CD4-positive, alpha-beta T cell treated with Interleukin-21 for 1 hour (primary cell): ENCODE results near the gene PLPPR3.

Source experiments
- DNase-seq: peaks from one replicate; pipeline ENCODE4 v3.0.0-alpha.2; 2020

PLPPR3 gene, protein sequence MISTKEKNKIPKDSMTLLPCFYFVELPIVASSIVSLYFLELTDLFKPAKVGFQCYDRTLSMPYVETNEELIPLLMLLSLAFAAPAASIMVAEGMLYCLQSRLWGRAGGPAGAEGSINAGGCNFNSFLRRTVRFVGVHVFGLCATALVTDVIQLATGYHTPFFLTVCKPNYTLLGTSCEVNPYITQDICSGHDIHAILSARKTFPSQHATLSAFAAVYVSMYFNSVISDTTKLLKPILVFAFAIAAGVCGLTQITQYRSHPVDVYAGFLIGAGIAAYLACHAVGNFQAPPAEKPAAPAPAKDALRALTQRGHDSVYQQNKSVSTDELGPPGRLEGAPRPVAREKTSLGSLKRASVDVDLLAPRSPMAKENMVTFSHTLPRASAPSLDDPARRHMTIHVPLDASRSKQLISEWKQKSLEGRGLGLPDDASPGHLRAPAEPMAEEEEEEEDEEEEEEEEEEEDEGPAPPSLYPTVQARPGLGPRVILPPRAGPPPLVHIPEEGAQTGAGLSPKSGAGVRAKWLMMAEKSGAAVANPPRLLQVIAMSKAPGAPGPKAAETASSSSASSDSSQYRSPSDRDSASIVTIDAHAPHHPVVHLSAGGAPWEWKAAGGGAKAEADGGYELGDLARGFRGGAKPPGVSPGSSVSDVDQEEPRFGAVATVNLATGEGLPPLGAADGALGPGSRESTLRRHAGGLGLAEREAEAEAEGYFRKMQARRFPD

DNA sequence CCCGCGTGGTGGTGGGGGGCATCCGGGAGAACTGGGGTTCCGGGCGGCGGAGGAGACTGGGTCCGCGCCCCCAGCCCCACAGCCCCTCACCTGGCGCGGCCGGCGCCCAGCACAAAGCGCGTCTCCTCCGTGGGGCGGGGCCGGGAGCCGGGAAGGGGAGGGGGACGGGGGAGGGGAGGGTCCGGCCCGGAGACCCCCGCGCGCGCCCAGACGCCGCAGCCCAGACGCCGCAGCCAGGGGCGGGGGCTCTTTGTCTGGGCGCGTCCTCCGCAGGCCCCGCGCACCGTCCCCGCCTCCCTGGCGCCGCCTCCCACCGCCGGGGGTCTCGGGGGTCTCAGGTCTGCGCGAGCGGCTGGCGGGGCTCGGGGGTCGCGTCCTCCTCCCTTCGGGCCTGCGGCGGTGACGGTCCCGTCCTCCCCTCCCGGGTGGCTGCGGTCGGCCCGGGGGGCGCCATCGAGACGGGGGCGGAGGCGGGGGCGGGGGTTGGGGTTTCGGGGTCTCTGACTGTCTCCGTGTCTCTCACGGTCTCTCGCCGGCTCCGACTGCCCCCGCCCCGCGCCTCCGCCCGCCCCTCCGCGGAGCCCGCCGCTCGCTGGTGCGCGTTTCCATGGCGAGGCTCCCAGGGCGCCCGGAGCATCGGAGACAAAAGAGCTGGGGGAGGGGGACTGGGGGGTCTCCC lies at the start of gene PLPPR3:
PLPPR3 (minus strand) TSS at position 131 of the 679 bp plus-strand sequence. CDS start 396 bp downstream, outside the sequence.
- DNase-seq = no peak

DNA sequence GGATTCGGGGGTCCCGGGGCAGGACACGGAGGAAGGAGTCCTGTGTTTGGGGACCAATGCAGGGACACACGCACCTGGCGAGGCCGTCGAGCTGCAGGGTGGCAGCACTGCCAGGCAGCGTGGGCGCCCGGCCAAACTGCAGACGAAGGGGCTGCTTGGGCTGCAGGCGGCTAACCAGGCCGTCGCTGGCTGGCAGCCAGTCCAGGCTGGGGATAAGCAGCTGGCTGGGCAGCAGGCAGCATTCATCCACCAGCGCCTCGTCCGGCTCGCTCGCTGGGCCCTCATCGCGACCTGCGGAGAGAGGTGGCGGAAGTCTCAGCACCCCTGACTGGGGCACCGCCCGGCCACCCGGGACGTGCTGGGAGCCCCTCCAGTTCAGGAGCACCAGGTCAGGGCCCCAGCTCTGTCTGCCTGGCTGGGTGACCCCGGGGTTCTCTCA lies 49.2 kb upstream of the PLPPR3 start:
- no peak for DNase-seq

DNA sequence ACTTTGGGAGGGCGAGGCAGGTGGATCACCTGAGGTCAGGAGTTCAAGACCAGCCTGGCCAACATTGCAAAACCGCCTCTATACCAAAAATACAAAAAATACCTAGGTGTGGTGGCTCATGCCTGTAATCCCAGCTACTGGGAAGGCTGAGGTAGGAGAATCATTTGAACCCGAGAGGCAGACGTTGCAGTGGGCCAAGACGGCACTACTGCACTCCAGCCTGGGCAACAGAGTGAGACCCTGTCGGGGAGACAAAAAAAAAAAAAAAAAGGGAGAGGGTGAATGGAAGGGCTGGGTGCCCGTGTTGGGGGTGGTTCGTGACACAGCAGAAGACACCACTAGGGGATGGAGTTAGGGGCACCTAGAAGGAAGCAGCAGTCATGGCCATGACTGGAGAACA lies 48.6 kb upstream of the PLPPR3 start:
- DNase-seq = no peak

DNA sequence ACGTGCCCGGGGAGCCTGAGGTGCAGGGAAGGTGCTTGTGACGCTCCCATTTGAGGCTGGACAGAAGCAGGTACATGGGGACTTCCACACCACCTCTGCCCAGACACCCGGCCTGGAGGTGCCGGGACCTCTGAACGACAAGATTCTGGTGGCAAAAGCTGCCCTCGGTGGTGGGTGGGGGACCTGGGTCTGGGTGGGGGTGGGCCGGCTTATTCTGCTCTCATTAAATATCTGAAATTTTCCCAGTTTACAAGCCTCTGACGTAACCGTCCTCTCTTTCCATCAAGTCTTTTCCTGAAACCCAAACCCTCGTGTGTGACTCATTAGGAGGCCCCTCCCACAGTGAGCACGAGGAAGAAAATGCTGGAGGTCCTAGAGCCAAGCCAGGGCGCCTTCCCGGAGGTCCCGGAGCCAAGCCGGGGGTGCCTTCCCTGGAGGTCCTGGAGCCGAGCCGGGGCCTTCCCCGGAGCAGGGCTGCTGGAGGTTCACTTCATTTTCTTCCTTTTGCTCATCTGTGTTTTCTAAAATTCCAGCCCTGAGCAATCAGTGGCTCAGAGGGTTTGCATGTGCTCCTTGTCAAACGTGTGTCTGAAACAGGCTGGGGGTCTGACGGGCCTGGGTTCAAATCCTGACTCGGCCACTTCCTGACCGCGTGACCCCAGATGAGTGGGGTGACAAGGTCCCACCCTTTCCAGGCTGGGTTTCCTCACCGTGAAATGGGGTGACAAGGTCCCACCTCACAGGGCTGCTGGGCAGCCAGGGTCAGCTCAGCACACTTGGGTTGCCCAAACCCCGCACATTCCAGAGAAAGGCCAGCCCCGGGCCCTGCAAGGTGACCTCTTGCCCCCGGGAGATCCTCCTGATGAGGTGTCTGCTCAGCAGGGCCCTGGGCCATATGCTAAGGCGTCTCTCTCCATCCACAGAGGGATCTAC lies 47.8 kb upstream of the PLPPR3 start:
- DNase-seq = no peak

DNA sequence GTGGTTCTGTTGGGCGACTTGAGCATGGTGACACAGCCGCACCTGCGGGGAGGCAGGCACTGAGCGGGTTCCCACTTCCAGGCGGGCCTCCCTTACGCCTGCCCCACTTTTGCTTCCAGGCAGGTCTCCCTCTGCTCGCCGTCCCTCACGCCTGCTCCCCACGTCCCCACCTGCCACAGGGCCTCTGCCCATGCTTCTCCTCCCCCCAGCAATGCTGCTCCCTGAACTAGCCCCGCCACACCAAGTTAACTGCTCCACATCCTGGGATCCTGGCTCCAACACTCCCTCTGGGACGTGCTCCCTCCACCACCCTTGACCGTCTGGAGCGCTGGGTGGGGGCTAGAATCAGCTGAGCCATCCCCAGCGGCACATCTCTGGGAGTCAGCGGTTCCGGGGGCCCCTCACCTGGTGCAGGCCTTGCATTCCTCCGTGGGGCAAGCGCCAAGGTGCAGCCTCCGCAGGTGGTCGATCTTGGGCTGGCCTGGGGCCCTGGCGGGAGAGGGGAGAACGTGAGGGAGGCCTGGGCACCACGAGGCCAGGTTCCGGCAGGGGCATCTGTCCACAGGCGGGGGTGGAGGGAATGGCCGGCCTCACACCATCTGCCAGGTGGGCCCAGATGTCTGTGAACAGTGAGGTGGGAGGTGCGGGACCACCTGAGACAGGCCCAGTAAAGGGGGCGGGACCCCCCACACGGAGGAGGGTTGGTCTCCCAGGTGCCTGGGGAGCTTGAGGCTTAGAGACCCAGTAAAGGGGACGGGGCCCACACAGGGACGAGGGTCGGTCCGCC lies 46.9 kb upstream of the PLPPR3 start:
- no peak for DNase-seq

DNA sequence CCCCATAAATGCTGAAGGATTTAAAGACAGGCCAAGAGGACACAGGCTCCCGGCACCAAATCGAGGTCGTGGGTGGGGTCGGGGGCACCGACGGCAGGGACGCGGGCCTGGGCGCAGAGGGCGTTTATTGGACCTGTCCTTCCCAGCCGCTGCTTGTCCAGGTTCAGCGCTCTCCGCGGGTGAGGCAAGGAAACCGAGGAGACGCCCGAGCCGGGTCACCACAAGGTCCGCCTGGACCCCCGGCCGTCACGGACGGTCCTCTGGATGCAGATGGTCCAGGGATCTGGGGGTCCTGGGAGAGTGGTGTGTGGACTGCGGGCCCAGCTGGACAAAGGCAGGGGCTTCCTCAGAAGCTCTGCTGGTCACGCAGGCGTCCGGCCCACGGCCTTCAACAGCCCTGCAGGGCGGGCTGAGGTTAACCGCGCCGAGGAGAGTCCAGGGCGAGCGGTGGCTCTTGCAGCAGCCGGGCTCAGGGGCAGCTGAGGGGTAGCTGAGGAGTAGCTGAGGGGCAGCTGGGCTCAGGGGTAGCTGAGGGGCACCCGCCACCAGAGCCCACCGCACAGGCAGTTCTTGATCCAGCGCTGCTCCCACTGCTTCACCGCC lies 46.2 kb upstream of the PLPPR3 start:
- DNase-seq = no peak

DNA sequence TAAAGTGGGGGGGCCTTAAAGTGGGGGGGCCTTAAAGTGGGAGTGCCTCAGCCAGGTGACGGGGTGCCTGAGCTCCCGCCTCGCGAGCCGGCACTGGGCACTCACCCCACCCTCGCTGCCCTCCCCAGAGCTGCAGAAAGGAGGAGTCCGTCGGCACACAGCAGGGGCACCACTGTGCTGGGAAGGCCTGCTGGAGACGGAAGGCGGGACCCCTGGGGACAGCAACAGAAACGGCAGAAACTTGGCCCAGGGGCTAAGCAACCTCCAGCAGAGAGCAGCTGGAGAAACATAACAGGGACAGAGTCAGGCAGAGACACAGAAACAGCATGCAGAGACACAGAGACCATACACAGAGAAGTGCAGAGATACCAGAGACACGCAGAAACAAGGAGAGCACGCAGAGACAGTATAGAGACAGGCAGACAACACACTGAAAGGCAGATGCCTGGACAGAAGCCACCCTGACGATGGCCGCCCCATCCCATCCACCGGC lies 45.6 kb upstream of the PLPPR3 start:
- DNase-seq = no peak

DNA sequence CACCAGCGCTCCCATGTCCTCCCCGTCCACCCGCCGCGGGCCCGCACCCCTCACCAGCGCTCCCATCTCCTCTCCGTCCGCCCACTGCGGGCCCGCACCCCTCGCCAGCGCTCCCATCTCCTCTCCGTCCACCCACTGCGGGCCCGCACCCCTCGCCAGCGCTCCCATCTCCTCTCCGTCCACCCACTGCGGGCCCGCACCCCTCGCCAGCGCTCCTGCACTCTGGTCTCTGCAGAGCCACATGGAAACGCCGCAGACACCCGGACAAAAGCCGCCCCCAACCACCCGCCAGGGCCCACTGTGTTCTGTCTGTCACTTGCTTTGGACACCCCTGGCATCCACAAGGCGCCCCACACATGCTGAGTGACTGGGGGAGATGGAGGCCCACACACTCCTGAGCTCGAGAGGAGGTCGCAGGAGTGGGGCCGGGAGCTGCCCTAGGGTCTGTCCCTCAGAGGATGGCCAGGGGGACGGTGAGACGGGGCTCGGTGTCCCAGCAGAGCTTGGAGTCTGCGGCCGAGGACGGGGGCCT lies 45.1 kb upstream of the PLPPR3 start:
- DNase-seq = no peak

DNA sequence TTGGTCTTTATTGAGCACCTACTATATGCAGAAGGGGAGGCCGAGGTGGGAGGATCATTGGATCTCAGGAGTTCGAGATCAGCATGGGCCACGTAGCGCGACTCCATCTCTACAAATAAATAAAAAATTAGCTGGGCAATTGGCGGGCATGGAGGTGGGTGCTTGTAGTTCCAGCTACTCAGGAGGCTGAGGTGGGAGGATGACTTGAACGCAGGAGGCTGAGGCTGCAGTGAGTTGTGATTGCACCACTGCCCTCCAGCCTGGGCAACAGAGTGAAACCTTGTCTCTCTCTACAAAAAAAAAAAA lies 41.5 kb upstream of the PLPPR3 start:
- no peak for DNase-seq

DNA sequence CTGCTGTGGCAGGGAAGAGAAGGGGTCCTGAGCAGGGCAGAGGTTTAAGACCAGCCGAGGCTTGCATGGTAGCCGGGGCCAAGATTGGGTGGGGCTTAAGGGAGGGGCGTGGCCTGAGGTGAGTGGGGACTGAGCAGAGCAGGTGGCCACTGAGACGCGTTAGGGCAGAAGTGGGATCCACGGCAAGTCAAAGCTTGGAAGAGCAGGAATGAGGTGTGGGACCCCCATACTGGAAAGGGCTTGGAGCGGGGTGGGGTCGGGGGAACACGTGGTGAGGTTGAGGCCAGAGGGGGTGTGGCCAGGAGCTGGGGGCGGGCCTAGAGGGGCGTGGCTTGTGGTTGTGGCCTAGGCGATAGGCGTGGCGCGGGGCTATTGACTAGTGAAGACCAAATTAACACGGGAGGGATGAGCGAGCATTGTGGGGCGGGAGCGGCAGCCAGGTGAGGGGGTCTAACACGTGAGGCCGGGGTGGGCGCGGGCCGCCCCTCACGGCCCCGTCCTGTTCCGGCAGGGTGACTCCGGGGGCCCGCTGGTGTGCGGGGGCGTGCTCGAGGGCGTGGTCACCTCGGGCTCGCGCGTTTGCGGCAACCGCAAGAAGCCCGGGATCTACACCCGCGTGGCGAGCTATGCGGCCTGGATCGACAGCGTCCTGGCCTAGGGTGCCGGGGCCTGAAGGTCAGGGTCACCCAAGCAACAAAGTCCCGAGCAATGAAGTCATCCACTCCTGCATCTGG lies 41.0 kb upstream of the PLPPR3 start:
- peak; percentile 85 for DNase-seq

DNA sequence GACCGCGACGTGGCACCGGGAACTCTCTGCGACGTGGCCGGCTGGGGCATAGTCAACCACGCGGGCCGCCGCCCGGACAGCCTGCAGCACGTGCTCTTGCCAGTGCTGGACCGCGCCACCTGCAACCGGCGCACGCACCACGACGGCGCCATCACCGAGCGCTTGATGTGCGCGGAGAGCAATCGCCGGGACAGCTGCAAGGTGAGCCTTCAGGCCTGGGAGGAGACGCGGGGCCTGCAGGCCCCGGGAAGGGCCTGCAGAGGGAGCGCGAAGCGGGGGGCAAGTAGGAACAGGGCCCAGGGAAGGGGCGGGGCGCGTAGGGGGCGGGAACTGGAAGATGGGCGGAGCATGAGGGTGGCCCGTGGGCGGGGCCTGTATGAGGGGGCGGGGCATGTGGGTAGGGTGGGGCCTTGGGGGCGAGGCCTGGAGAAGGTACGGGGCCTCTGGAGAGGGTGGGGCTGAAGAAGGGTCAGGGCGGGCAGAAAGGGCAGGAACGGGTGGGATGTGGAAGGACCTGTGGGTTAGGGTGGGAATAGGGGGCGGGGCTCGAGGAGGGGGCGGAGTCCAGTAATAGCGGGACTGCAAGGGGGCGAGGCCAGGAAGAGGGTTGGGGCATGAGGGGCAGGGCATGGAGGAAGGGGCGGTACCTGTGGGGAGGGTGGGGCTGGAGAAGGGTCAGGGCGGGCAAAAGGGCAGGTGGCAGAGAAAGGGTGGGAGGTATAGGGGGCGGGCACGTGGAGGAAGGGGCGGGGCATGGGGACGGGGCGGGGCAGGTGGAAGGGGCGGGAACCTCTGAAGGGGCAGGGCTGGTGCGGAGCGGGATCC lies 40.2 kb upstream of the PLPPR3 start:
- DNase-seq = peak; percentile 65

DNA sequence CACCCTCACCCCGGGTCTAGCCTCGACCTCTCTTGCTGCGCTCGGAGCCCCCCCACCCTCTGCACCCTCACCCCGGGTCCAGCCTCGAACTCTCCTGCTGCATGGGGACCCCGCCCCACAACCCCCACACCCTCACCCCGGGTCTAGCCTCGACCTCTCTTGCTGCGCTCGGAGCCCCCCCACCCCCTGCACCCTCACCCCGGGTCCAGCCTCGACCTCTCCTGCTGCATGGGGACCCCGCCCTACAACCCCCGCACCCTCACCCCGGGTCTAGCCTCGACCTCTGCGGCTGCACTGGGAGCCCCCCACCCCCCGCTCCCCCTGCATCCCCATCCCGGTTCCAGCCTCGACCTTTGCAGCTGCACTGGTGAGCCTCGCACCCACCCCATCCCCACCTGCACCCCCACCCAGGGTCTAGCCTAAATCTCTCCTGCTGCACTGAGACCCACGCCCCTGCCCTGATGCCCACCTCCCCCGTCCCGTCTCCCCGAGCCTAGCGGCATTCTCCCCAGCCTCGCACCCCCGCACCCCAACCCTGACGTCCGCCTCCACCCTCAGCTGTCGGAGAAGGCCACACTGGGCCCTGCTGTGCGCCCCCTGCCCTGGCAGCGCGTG lies 39.5 kb upstream of the PLPPR3 start:
- no peak for DNase-seq

DNA sequence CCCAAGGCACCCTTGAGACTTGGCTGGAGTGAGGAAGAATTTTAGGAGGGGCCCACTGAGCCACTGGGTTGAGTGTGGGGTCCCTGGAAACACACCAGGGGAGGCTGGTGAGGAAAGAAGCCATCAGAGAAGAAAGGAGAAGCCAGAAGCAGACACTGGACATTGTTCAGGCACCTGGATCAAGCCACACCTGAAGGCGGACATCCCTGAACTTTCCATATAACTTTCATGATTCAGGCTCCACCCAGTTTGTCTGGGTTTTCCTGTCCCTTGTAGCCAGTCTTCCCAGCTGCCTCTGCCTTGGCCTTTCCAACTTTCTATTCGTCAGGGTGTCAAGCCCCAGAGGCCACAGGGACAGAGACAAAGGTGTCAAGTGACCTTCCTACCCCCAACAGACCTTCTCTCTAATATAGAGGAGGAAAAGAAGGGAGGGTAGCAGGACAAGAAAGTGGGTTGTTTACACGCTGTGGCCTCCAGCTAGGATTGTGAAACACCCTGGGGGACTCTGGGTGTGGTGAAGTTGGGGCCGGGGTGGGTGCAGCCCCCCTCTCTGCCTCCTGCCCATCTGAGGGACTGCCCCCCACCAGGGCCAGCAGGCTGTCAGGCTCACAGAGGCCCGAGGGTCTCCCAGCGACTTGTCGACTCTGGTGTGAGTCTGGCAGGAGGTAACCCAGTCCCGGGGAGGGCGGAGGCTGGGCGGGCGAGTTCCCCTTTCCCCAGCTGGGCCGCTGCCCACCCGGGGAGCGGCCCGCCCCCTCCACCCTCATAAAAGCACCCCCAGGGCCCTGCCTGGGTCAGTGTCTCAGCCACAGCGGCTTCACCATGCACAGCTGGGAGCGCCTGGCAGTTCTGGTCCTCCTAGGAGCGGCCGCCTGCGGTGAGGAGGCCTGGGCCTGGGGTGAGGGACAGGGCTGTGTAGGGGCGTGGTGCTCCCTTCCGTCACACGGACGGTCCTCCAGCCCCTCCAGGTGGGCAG lies 37.4 kb upstream of the PLPPR3 start, which contains the start of gene CFD:
CFD (plus strand) TSS at position 797 of the 976 bp plus-strand sequence; CDS start at position 823, 26 bp downstream.
- no peak for DNase-seq

DNA sequence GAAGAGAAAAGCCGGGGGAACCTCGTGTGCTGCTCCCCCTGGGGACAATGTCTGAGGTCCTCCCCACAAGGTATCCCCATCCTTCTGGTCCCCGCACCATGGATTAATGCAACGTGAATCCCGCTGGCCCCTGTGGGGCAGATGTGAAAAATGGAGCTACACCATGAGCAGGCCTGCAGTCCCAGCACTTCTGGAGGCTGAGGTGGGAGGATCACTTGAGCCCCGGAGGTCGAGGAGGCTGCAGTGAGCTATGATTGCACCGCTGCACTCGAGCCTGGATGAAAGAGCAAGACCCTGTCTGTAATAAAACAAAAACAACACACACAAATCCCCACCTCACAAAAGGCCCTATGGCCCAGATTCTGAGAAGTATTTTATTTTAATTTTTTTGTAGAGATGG lies 36.5 kb upstream of the PLPPR3 start:
- DNase-seq = no peak

DNA sequence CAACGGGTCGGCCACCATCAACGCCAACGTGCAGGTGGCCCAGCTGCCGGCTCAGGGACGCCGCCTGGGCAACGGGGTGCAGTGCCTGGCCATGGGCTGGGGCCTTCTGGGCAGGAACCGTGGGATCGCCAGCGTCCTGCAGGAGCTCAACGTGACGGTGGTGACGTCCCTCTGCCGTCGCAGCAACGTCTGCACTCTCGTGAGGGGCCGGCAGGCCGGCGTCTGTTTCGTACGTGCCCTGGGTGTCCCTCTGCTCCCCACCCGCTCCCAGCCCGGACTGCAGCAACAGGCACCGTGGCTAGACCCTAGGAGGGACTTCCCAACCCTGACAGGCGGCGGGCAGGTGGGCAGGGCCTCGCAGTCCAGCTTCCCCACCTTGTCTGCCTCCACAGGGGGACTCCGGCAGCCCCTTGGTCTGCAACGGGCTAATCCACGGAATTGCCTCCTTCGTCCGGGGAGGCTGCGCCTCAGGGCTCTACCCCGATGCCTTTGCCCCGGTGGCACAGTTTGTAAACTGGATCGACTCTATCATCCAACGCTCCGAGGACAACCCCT lies 33.9 kb upstream of the PLPPR3 start:
- no peak for DNase-seq

DNA sequence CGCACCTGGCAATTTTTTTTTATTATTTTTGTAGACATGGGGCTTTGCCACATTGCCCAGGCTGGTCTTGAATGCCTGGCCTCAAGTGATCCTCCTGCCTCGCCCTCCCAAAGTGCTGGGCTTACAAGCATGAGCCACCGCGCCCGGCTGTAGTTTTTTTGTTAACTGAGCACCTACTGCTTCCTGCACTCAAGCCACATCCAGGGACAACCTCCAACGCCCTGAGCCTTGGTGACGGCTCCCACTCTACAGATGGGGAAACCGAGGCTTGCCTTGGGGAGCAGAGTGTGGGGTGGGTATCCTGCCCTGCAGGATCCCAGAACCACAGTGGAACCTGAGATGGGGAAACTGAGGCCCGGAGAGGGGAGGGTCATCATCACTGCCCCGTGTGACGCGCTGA lies 33.4 kb upstream of the PLPPR3 start:
- no peak for DNase-seq

DNA sequence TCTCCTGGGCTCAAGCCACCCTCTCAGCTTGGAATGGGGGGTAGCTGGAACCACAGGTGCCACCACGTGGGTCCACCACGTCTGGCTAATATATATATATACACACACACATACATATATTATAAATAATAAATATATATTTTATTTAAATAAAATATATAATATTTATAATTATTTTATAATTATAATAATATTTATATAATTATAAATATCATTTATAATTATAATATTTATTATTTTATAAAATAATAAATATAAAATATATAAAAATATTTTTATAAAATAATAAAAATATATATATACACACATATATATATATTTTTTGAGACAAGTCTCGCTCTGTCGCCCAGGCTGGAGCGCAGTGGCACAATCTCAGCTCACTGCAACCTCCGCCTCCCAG lies 32.8 kb upstream of the PLPPR3 start:
- DNase-seq = no peak
